Measurements from ENCODE around the gene TGFBR1.

The TGFBR1 gene

GRCh38 chr9:99138424-99139284 is 33.7 kb downstream of the TGFBR1 start:
- no peak for DNase-seq

- no peak for DNase-seq
Observed at GRCh38 chr9:99139868-99140267, 35.0 kb downstream of the TGFBR1 start.

DNA sequence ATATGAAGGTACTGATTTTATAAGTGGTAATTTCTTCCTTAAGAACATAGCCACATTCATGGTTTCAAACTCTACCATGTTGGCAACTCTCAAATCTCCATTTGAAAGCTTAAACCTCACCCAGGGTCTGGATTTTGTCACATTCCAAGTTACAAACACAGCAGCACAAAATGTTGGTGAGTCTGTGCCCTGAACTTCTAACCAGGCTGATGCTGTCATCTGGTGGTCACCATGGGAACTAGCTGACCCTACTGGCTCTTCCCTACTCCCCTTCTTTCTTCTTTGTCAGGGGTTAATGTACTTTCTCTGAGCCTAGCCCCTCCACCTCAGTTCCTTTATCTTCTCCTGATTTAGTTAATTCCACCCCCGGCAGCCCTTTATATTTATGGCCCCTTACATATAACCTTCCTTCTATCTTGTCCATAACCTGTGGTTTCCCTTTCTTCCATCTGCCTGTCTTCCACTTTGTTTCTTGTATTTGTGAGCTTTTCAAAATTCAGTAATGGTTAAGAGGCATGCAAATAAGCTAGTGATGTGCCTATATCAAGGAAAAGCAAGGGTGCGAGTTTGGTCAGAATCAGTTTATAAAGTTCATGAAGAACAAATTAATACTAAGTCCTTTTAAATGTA is 35.9 kb downstream of the TGFBR1 start:
- DNase-seq, result no peak

GRCh38 chr9:99141849-99142248 is 36.9 kb downstream of the TGFBR1 start:
- no peak for DNase-seq

- DNase-seq, result no peak
Observed at GRCh38 chr9:99142275-99142674, 37.4 kb downstream of the TGFBR1 start.

- no peak for DNase-seq
Observed at GRCh38 chr9:99143655-99144054, 38.7 kb downstream of the TGFBR1 start.

DNA sequence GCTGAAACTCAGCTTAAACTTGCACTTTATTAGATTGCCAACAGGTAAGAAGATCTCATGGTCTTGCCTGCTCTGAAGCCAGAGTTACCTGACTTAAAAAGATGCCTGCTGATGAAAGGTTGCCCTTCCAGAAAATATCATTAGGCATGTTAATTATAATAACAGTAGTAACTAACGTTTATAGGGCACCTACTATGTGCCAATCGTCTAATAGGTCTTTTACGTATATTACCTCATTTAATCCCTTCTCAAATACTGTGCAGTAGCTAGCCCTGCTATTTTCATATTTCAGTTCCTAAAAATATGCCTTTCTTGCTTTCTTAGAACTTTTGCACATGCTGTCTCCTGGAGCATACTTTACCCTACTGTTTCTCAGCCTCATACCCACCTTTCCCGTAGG is 40.1 kb downstream of the TGFBR1 start:
- DNase-seq, result no peak

- DNase-seq, result no peak
Observed at GRCh38 chr9:99146574-99146973, 41.7 kb downstream of the TGFBR1 start.

- no peak for DNase-seq
Observed at GRCh38 chr9:99147177-99147576, 42.3 kb downstream of the TGFBR1 start.

DNA sequence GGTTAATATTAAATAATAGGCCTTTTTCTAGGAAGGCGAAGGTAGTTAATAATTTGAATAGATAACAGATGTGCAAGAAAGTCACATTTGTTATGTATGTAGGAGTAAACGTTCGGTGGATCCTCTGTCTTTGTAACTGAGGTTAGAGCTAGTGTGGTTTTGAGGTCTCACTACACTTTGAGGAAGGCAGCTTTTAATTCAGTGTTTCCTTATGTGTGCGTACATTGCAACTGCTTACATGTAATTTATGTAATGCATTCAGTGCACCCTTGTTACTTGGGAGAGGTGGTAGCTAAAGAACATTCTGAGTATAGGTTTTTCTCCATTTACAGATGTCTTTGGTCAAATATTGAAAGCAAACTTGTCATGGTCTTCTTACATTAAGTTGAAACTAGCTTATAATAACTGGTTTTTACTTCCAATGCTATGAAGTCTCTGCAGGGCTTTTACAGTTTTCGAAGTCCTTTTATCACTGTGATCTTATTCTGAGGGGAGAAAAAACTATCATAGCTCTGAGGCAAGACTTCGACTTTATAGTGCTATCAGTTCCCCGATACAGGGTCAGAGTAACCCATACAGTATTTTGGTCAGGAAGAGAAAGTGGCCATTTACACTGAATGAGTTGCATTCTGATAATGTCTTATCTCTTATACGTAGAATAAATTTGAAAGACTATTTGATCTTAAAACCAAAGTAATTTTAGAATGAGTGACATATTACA is 45.7 kb downstream of the TGFBR1 start:
- no peak for DNase-seq

DNA sequence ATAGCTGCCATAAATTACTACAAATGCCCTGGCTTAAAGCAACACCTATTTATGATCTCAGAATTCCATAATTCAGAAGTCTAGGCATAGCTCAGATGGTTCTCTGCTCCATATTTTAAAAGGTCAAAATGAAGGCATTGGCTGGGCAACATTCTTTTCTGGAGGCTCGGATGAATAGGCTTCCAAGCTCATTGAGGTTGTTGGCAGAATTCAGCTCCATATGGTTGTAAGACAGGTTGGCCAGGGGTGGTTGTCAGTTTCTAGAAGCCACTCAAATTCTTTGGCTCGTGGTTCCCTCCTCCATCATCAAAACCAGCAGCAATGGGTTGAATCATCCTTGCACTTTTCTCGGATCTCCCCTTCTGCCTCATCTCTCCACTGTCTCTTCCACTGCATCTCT is 49.4 kb downstream of the TGFBR1 start:
- no peak for DNase-seq

- no peak for DNase-seq
Observed at GRCh38 chr9:99155736-99156135, 50.8 kb downstream of the TGFBR1 start.

- DNase-seq, result no peak
Observed at GRCh38 chr9:99158629-99159028, 53.7 kb downstream of the TGFBR1 start.

DNA sequence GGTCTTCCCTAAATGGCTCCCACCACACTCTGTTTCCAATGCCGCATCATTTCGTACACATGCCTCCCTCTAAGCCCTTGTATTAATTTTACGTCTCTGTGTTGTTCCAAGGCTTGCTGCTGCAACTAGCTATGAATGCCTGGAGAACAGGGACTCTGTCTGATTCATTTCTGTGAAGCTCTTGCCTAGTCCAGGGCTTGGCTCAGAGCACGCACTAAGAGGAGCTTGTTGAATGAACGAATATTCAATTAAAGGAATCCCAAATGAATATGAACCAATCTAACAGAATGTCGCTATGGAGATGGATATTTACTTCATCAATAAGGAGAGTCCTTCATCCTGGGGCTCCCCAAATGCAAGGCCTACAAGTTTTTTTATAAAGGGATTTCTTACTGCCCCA is 55.3 kb downstream of the TGFBR1 start:
- DNase-seq, result no peak

GRCh38 chr9:99162759-99163364 is 57.9 kb downstream of the TGFBR1 start:
- DNase-seq, result peak; percentile 43

- DNase-seq, result no peak
Observed at GRCh38 chr9:99166149-99166548, 61.2 kb downstream of the TGFBR1 start.

GRCh38 chr9:99167119-99167518 is 62.2 kb downstream of the TGFBR1 start:
- no peak for DNase-seq

- no peak for DNase-seq
Observed at GRCh38 chr9:99167694-99168093, 62.8 kb downstream of the TGFBR1 start.

DNA sequence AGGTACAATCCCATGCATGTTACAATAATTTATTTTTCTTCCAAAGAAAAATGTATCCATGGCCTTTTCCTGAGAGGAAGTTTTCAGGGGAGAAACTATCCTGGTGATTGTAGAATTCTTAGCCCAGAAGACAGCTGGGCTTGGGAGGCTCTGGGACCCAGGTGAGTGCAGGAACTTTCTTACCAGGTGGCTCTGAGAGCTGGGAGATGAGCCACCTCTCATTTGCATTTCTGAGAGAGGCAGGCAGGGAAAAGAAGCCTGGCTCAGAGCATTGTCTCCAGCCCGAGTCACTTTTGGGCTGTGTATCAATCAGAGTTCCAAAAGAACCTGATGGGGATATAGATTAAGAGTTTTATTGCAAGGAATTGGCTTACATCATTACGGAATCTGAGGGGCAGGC is 64.2 kb downstream of the TGFBR1 start:
- DNase-seq, result no peak

DNA sequence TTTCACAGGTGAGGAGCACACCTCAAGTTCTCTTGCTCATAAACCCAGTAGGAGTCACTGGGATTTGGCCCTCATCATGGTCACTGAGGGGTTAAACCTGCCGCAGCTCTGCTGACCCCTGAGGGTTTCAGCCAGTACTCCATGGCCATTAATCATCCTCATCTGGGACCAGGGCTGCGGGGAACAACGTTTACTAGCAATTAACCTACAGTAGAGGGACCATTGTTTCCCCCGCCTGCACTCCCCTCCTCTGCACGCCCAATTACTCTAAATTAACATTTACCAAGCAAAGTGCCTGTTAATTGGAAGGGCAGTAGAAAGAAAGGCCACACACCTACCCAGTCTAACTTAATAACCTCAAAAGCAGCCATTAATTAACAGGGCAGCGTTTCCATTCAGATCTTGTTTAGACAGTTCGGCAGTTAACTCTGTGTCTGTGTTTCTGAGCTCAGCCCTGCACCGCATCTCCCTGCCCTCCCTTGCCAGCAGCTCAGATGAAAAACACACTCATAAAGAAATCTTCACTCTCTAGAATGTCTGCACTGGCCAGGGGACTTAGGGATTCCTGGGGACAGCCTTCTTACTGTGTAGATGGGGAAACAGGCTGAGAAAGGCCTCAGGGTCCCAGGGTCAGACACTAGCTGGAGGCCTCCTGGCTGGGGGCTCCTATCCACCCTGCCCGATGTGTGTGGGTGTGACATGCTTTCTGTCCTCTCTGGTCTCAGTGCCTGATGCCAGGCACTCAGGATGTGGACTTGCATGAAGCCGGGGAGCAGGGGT is 65.3 kb downstream of the TGFBR1 start:
- peak; percentile 99 for DNase-seq

DNA sequence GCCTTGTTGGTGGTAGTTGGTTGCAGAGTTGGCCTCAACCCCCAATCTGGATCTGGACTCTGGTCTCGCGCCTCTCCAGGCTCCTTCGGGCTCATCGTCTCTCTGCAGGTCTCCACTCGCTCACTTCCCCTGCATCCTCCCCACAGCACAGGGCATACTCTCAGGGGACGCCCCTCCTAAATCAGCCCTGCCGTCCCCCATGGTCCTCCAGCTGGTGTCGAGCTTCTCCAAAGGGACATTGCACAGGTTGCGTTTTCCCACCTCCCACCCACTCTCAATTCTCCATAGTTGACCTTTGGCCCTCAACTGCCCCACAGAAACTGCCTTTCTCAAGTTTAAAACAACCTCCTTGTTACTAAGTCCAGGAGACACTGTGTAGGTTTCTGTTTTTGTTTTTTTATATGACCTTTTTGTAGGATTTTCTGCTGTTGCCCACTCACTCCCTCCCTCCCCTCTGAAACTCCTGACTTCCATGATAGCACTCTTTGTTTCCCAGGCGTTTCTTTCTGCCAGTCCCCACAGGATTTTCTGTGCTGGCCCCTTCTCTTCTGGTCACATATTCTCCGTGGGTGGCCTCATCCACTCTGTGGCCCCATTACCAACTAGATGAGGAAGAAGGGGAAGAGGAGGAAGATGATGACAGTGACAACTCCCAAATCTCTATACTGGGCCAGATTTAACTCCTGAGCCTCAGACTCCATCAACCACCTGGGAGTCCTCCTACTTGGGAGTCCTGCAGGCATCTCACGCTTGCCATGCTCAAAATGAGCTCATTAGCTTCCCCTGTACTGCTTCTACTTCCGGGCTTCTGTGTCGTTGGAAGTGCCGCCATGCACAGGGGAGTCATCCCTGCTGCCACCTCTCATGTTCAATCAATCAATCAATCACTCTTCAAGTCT is 66.6 kb downstream of the TGFBR1 start:
- DNase-seq, result no peak
